HepG2 (cell line): ENCODE data around the gene ABI3BP. TPM values are rescaled to one million over a fixed set of nuclear protein-coding genes. Genes with fewer than 3 reads are reported as not detected.

Experiments
- ATAC-seq: fragments of 200-7000 bp; cut with Tn5 transposase; 3 replicates; pipeline ENCODE4 v1.9.1; 2020; ENCODE audit warnings: mild to moderate bottlenecking, moderate library complexity
- BruUV-seq: library from RNA; stranded (reverse); fragments of 400-500 nt; replicated peaks from 2 replicates; lab custom pipeline; 2021; lab: Mats Ljungman, UMichigan
- CTCF ChIA-PET: fragments of 300-600 bp; formaldehyde crosslinking; extraction: SDS; loops from one replicate; lab custom pipeline; 2021; ENCODE audit warnings: low total read pairs, inconsistent platforms, low intra/inter-chr PET ratio; lab: Yijun Ruan, JAX
- POLR2A ChIA-PET: fragments of 350-600 bp; sonication (Branson Sonifier 250); formaldehyde crosslinking; loops from one replicate; lab custom pipeline; 2020; ENCODE audit warnings: antibody characterized with exemption, inconsistent platforms; lab: Yijun Ruan, JAX
- DNase-seq: peaks from one replicate; pipeline ENCODE4 v3.0.0-alpha.2; 2015; ENCODE audit warnings: low spot score
- FAIRE-seq: peaks from 3 replicates; lab custom pipeline; 2011; peaks lifted over from hg19 to GRCh38; lab: Jason Lieb, UNC
- H2AFZ ChIP-seq: one replicate; pipeline ENCODE4 v1.6.1; 2011; ENCODE audit warnings: low read length, inconsistent platforms
- H3K27ac ChIP-seq: fragments of 300-600 bp; 3 replicates; pipeline ENCODE4 v1.8.0; 2011; ENCODE audit warnings: mixed run types, mild to moderate bottlenecking, mixed read lengths, low read length, inconsistent platforms; ENCODE audit not compliant: insufficient read depth; ENCODE audit errors: extremely low read length
- H3K27me3 ChIP-seq, 2 experiments: fragments of 200-600 bp in 1 of 2; 2 replicates in 1 of 2; 3 replicates in 1 of 2; pipeline versions ENCODE4 v1.6.0 to v1.8.0; 2011; ENCODE audit warnings: low read length in 2 of 2, mild to moderate bottlenecking in 2 of 2, moderate library complexity in 2 of 2, inconsistent platforms in 1 of 2; ENCODE audit not compliant: insufficient read depth in 2 of 2, control insufficient read depth in 1 of 2
- H3K36me3 ChIP-seq, 2 experiments: fragments of 200-600 bp in 1 of 2; replicated peaks in 1 of 2; 2 replicates in 1 of 2; 3 replicates in 1 of 2; pipeline versions ENCODE4 v1.5.1 to v1.8.0; 2011; ENCODE audit warnings: low read length in 2 of 2, inconsistent platforms in 1 of 2; ENCODE audit not compliant: insufficient read depth in 2 of 2, control insufficient read depth in 1 of 2
- H3K4me1 ChIP-seq: 2 replicates; pipeline ENCODE4 v1.5.1; 2012; ENCODE audit warnings: low read length, inconsistent platforms; ENCODE audit not compliant: insufficient read depth
- H3K4me2 ChIP-seq: 2 replicates; pipeline ENCODE4 v1.6.0; 2011; ENCODE audit warnings: low read depth, low read length, inconsistent platforms
- H3K4me3 ChIP-seq, 3 experiments: fragments of 200-600 bp in 1 of 3; sonication (generic), shearing (Covaris generic) in 1 of 3; replicated peaks in 1 of 3; 2 replicates each; pipeline ENCODE4 v1.5.1; 2011 to 2016; ENCODE audit warnings: low read length in 3 of 3, inconsistent platforms in 2 of 3, low read depth in 2 of 3, mild to moderate bottlenecking in 2 of 3, control low read depth in 1 of 3, mixed read lengths in 1 of 3; ENCODE audit not compliant: insufficient read depth in 1 of 3
- H3K79me2 ChIP-seq: one replicate; pipeline ENCODE4 v1.6.1; 2011; ENCODE audit warnings: low read length, inconsistent platforms; ENCODE audit not compliant: insufficient read depth
- H3K9ac ChIP-seq: 2 replicates; pipeline ENCODE4 v1.6.0; 2011; ENCODE audit warnings: mild to moderate bottlenecking, low read depth, low read length, inconsistent platforms; ENCODE audit not compliant: insufficient read depth
- H3K9me3 ChIP-seq: 2 replicates; pipeline ENCODE4 v1.5.1; 2012; ENCODE audit warnings: mild to moderate bottlenecking, low read length
- H4K20me1 ChIP-seq: 2 replicates; pipeline ENCODE4 v1.6.0; 2011; ENCODE audit warnings: inconsistent platforms, mild to moderate bottlenecking, low read length, moderate library complexity; ENCODE audit not compliant: insufficient read depth
- ATF2 ChIP-seq: sonication (generic); formaldehyde crosslinking; IDR thresholded peaks from 2 replicates; pipeline ENCODE4 v1.4.0; 2020; ENCODE audit warnings: missing genetic modification reagents
- DZIP1 ChIP-seq: sonication (generic); formaldehyde crosslinking; IDR thresholded peaks from 2 replicates; pipeline ENCODE4 v1.5.0; 2020; ENCODE audit warnings: mild to moderate bottlenecking, missing genetic modification reagents
- HMGA1 ChIP-seq: sonication (generic); formaldehyde crosslinking; conservative IDR thresholded peaks from 2 replicates; pipeline ENCODE4 v1.4.0; 2020; ENCODE audit warnings: missing genetic modification reagents
- NR2F2 ChIP-seq: IDR thresholded peaks from 2 replicates; pipeline ENCODE4 v1.6.1; 2012; ENCODE audit warnings: low read depth, inconsistent platforms, borderline replicate concordance
- PITX1 ChIP-seq: sonication (generic); formaldehyde crosslinking; IDR thresholded peaks from 2 replicates; pipeline ENCODE4 v1.5.1; 2020; ENCODE audit warnings: mild to moderate bottlenecking, missing genetic modification reagents
- ZBTB3 ChIP-seq: sonication (generic); formaldehyde crosslinking; IDR thresholded peaks from 2 replicates; pipeline ENCODE4 v1.4.0; 2020; ENCODE audit warnings: low read depth, mild to moderate bottlenecking, moderate library complexity, missing genetic modification reagents, borderline replicate concordance
- ZBTB37 ChIP-seq: sonication (generic); formaldehyde crosslinking; IDR thresholded peaks from 2 replicates; pipeline ENCODE4 v1.4.0; 2020; ENCODE audit warnings: mild to moderate bottlenecking, missing genetic modification reagents
- ZFP1 ChIP-seq: IDR thresholded peaks from 2 replicates; pipeline ENCODE4 v1.6.1; 2016
- ZNF512B ChIP-seq: sonication (generic); formaldehyde crosslinking; IDR thresholded peaks from 2 replicates; pipeline ENCODE4 v1.5.1; 2020; ENCODE audit warnings: missing genetic modification reagents, mild to moderate bottlenecking, borderline replicate concordance
- WGBS: methylation state at CpG from one replicate; pipeline ENCODE4 v1.1.6; 2017; ENCODE audit warnings: low lambda C conversion rate; 5-methylcytosine and 5-hydroxymethylcytosine counted together
- in situ Hi-C: cut with HindIII; loops from 2 replicates; pipeline ENCODE4 v1.10.0; 2017; ENCODE audit warnings: low pct_unique_long_range_greater_than_20kb; ENCODE audit not compliant: extremely low pct_ligation_motif_present
- intact Hi-C: fragments of 100-400 bp; cut with micrococcal nuclease; formaldehyde crosslinking; loops from one replicate; pipeline ENCODE4 v1.10.0; 2022; ENCODE audit not compliant: unreplicated experiment
- polyA plus RNA-seq, 8 experiments: library from polyadenylated mRNA; depleted of rRNA in 3 of 8; stranded (reverse) in 7 of 8; unstranded in 1 of 8; fragments of >200 nt; fragmentation: Illumina TruSeq in 4 of 8; extraction: Trizol in 4 of 8; gene quantifications; 2 replicates each; pipeline versions ENCODE4 v1.2.1 to v1.2.3, GENCODE V29; 2011 to 2016; ENCODE audit warnings: low read depth in 4 of 8, missing spikeins in 1 of 8, mixed read lengths in 1 of 8; ENCODE audit not compliant: insufficient read depth in 1 of 8
- total RNA-seq, 5 experiments: library from RNA; depleted of rRNA; stranded (reverse); fragments of >200 nt; fragmentation: Illumina TruSeq; extraction: Trizol; gene quantifications; 2 replicates each; pipeline ENCODE4 v1.2.3, GENCODE V29; 2016; ENCODE audit warnings: low read depth in 1 of 5
- TF ChIP-seq, protein P1 (sequence below): sonication (generic); formaldehyde crosslinking; conservative IDR thresholded peaks from 2 replicates; pipeline ENCODE4 v1.8.0; 2022; ENCODE audit warnings: mild to moderate bottlenecking, moderate library complexity, missing genetic modification reagents
- TF ChIP-seq, protein P2 (sequence below): sonication (generic); formaldehyde crosslinking; IDR thresholded peaks from 2 replicates; pipeline ENCODE4 v1.4.0; 2020; ENCODE audit warnings: missing genetic modification reagents, borderline replicate concordance

ABI3BP gene
- total and polyA plus RNA-seq, 2 of the 13 experiments (the other 11 are each of a cell fraction or from before 2014, with no cell fraction given): not detected

GRCh38 chr3:100902572-100902971, 90.6 kb downstream of the ABI3BP start:
- intact Hi-C loops: no loop called here
- H3K4me3 ChIP-seq: no peak overlapping the region
- TF ChIP-seq PITX1 (CRISPR knock-in tag) (no peak), ZBTB37 (CRISPR knock-in tag) (no peak), NR2F2 (no peak), ZFP1 (CRISPR knock-in tag) (no peak), DZIP1 (CRISPR knock-in tag) (no peak), HMGA1 (CRISPR knock-in tag) (no peak), ZBTB3 (CRISPR knock-in tag) (no peak), ATF2 (CRISPR knock-in tag) (no peak), ZNF512B (no peak)
- TF ChIP-seq, protein P1, sequence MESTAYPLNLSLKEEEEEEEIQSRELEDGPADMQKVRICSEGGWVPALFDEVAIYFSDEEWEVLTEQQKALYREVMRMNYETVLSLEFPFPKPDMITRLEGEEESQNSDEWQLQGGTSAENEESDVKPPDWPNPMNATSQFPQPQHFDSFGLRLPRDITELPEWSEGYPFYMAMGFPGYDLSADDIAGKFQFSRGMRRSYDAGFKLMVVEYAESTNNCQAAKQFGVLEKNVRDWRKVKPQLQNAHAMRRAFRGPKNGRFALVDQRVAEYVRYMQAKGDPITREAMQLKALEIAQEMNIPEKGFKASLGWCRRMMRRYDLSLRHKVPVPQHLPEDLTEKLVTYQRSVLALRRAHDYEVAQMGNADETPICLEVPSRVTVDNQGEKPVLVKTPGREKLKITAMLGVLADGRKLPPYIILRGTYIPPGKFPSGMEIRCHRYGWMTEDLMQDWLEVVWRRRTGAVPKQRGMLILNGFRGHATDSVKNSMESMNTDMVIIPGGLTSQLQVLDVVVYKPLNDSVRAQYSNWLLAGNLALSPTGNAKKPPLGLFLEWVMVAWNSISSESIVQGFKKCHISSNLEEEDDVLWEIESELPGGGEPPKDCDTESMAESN (CRISPR knock-in tag): no peak
- TF ChIP-seq, protein P2, sequence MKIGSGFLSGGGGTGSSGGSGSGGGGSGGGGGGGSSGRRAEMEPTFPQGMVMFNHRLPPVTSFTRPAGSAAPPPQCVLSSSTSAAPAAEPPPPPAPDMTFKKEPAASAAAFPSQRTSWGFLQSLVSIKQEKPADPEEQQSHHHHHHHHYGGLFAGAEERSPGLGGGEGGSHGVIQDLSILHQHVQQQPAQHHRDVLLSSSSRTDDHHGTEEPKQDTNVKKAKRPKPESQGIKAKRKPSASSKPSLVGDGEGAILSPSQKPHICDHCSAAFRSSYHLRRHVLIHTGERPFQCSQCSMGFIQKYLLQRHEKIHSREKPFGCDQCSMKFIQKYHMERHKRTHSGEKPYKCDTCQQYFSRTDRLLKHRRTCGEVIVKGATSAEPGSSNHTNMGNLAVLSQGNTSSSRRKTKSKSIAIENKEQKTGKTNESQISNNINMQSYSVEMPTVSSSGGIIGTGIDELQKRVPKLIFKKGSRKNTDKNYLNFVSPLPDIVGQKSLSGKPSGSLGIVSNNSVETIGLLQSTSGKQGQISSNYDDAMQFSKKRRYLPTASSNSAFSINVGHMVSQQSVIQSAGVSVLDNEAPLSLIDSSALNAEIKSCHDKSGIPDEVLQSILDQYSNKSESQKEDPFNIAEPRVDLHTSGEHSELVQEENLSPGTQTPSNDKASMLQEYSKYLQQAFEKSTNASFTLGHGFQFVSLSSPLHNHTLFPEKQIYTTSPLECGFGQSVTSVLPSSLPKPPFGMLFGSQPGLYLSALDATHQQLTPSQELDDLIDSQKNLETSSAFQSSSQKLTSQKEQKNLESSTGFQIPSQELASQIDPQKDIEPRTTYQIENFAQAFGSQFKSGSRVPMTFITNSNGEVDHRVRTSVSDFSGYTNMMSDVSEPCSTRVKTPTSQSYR (CRISPR knock-in tag): no peak

More at GRCh38 chr3:100902572-100902971, 90.6 kb downstream of the ABI3BP start:
- Histone ChIP-seq H2AFZ (no peak overlapping the region), H3K9me3 (no peaks in the 10 kb centered on the region), H3K9ac (no peak overlapping the region), H3K27ac (no peak overlapping the region), H4K20me1 (no peaks in the 10 kb centered on the region), H3K36me3 (no peaks in the 10 kb centered on the region), H3K4me1 (no peaks in the 10 kb centered on the region), H3K27me3 (no peaks in the 10 kb centered on the region), H3K4me2 (no peak overlapping the region), H3K79me2 (no peaks in the 10 kb centered on the region)
- ChIA-PET POLR2A (no interaction called here), CTCF (no interaction called here)
- in situ Hi-C loops: no loop called here
- FAIRE-seq (no peak), ATAC-seq (no peak), DNase-seq (no peak)
- WGBS: 10% methylated on average over 5 of the region's 5 CpGs
- no TSS peak for BruUV-seq
